MM.1S (cell line): Measurements from ENCODE around the gene SAMD13.

Source experiments
- DNase-seq: peaks from one replicate; pipeline ENCODE4 v3.0.0-alpha.2; 2015
- H2AFZ ChIP-seq: fragments of 300-600 bp; sonication (generic); 2 replicates; pipeline ENCODE4 v1.6.0; 2016; ENCODE audit warnings: antibody characterized with exemption, low read length
- H3F3A ChIP-seq: fragments of 300-600 bp; sonication (generic); 2 replicates; pipeline ENCODE4 v1.6.1; 2016; ENCODE audit warnings: mild to moderate bottlenecking, antibody characterized with exemption, low read length, moderate library complexity, mixed read lengths; ENCODE audit not compliant: insufficient read depth
- H3K27ac ChIP-seq: fragments of 300-600 bp; sonication (generic); 2 replicates; pipeline ENCODE4 v1.5.1; 2016; ENCODE audit warnings: mild to moderate bottlenecking, low read length
- H3K27me3 ChIP-seq: fragments of 300-600 bp; sonication (generic); replicated peaks from 2 replicates; pipeline ENCODE4 v1.6.0; 2016; ENCODE audit warnings: low read length; ENCODE audit not compliant: insufficient read depth
- H3K36me3 ChIP-seq: fragments of 300-600 bp; sonication (generic); replicated peaks from 2 replicates; pipeline ENCODE4 v1.6.1; 2016; ENCODE audit warnings: mild to moderate bottlenecking, low read length, mixed read lengths; ENCODE audit not compliant: insufficient read depth
- H3K4me1 ChIP-seq: fragments of 300-600 bp; sonication (generic); 2 replicates; pipeline ENCODE4 v1.6.1; 2016; ENCODE audit warnings: low read length, mixed read lengths
- H3K4me2 ChIP-seq: fragments of 300-600 bp; sonication (generic); 2 replicates; pipeline ENCODE4 v1.6.0; 2016; ENCODE audit warnings: low read depth, low read length
- H3K4me3 ChIP-seq: fragments of 300-600 bp; sonication (generic); 2 replicates; pipeline ENCODE4 v1.5.1; 2016; ENCODE audit warnings: low read length, mixed read lengths
- H3K79me2 ChIP-seq: fragments of 300-600 bp; sonication (generic); 2 replicates; pipeline ENCODE4 v1.6.1; 2016; ENCODE audit warnings: mixed run types, low read length, mixed read lengths
- H3K9ac ChIP-seq: fragments of 300-600 bp; sonication (generic); 2 replicates; pipeline ENCODE4 v1.6.1; 2016; ENCODE audit warnings: low read length, mixed read lengths
- H3K9me2 ChIP-seq: fragments of 300-600 bp; sonication (generic); replicated peaks from 2 replicates; pipeline ENCODE4 v1.6.1; 2016; ENCODE audit warnings: mild to moderate bottlenecking, low read length, mixed read lengths; ENCODE audit not compliant: insufficient read depth
- H3K9me3 ChIP-seq: fragments of 300-600 bp; sonication (generic); replicated peaks from 2 replicates; pipeline ENCODE4 v1.6.1; 2016; ENCODE audit warnings: mild to moderate bottlenecking, low read length, mixed read lengths; ENCODE audit not compliant: insufficient read depth
- H4K20me1 ChIP-seq: fragments of 300-600 bp; sonication (generic); 2 replicates; pipeline ENCODE4 v1.6.1; 2016; ENCODE audit warnings: mild to moderate bottlenecking, low read length, moderate library complexity, mixed read lengths; ENCODE audit not compliant: insufficient read depth
- CTCF ChIP-seq: fragments of 300-600 bp; sonication (generic); IDR thresholded peaks from 2 replicates; pipeline ENCODE4 v1.5.1; 2016; ENCODE audit warnings: antibody characterized with exemption, low read length, mixed read lengths
- EZH2 ChIP-seq: fragments of 300-600 bp; sonication (generic); optimal IDR thresholded peaks from 2 replicates; pipeline ENCODE3; 2017; ENCODE audit warnings: low read depth, mild to moderate bottlenecking, antibody characterized with exemption, low read length, mixed read lengths
- EZH2phosphoT487 ChIP-seq: fragments of 300-600 bp; sonication (generic); IDR thresholded peaks from 2 replicates; pipeline ENCODE4 v1.6.1; 2018; ENCODE audit warnings: antibody characterized with exemption, low read length

Gene SAMD13

GRCh38 chr1:84350550-84350949 is 49.0 kb downstream of the SAMD13 start:
- H3K4me2 ChIP-seq = no peak overlapping the region
- H3K79me2 ChIP-seq = no peaks in the 10 kb centered on the region
- DNase-seq = no peak
- H3K9ac ChIP-seq = no peak overlapping the region
- H3F3A ChIP-seq = no peaks in the 10 kb centered on the region
- H3K9me3 ChIP-seq = no peaks in the 10 kb centered on the region
- no peak for TF ChIP-seq EZH2phosphoT487
- TF ChIP-seq CTCF = no peak
- no peak for TF ChIP-seq EZH2
- no peak overlapping the region for H2AFZ ChIP-seq
- no peaks in the 10 kb centered on the region for H3K36me3 ChIP-seq
- H3K27ac ChIP-seq = no peak overlapping the region
- H3K4me1 ChIP-seq = no peaks in the 10 kb centered on the region
- H3K9me2 ChIP-seq = no peaks in the 10 kb centered on the region
- no peaks in the 10 kb centered on the region for H4K20me1 ChIP-seq
- no peaks in the 10 kb centered on the region for H3K27me3 ChIP-seq
- no peak overlapping the region for H3K4me3 ChIP-seq

GRCh38 chr1:84352298-84353106 is 51.0 kb downstream of the SAMD13 start:
- Histone ChIP-seq H3K27ac (no peak overlapping the region), H3K4me1 (no peaks in the 10 kb centered on the region), H3K36me3 (no peaks in the 10 kb centered on the region), H3K79me2 (no peaks in the 10 kb centered on the region), H3K4me3 (no peak overlapping the region), H3K9me2 (no peaks in the 10 kb centered on the region), H4K20me1 (no peaks in the 10 kb centered on the region), H2AFZ (no peak overlapping the region), H3K4me2 (no peak overlapping the region), H3F3A (no peaks in the 10 kb centered on the region), H3K9ac (no peak overlapping the region), H3K9me3 (no peaks in the 10 kb centered on the region), H3K27me3 (no peaks in the 10 kb centered on the region)
- no peak for DNase-seq
- no peak for TF ChIP-seq EZH2phosphoT487

- TF ChIP-seq EZH2phosphoT487 = no peak
- H3K4me3 ChIP-seq = no peak overlapping the region
- H3K9me3 ChIP-seq = no peaks in the 10 kb centered on the region
- no peak overlapping the region for H2AFZ ChIP-seq
- no peaks in the 10 kb centered on the region for H4K20me1 ChIP-seq
- DNase-seq = no peak
- no peak overlapping the region for H3K9ac ChIP-seq
- no peaks in the 10 kb centered on the region for H3F3A ChIP-seq
- no peak overlapping the region for H3K27ac ChIP-seq
- no peaks in the 10 kb centered on the region for H3K4me1 ChIP-seq
- no peaks in the 10 kb centered on the region for H3K27me3 ChIP-seq
- no peak overlapping the region for H3K4me2 ChIP-seq
- no peaks in the 10 kb centered on the region for H3K9me2 ChIP-seq
- H3K79me2 ChIP-seq = no peaks in the 10 kb centered on the region
- H3K36me3 ChIP-seq = no peaks in the 10 kb centered on the region
Measured at GRCh38 chr1:84353695-84354094, 52.2 kb downstream of the SAMD13 start.

DNA sequence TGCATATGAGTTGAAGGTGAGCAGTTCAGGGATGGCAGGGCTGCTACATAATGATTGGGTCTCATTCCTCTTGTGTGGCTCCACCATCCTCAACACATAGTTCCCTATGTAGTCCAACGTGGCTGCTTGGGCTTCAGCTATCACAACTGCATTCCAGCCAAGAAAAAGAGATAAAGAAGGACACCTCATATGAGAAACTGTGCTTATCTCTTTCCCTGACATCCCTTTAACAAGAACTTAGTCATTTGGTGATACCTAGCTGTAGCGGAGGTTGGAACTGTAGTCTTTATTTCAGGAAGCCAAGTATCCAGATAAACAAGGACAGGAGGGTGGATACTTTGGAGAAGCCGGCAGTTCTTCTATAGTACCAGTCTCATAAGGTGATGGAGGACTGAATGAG is 54.0 kb downstream of the SAMD13 start:
- Histone ChIP-seq H3K79me2 (no peaks in the 10 kb centered on the region), H3K9me3 (no peaks in the 10 kb centered on the region), H4K20me1 (no peaks in the 10 kb centered on the region), H3K4me3 (no peak overlapping the region), H3K4me1 (no peaks in the 10 kb centered on the region), H3K9ac (no peak overlapping the region), H3K4me2 (no peak overlapping the region), H3K9me2 (no peaks in the 10 kb centered on the region), H3K27ac (no peak overlapping the region), H3K27me3 (no peaks in the 10 kb centered on the region), H2AFZ (no peak overlapping the region), H3K36me3 (no peaks in the 10 kb centered on the region), H3F3A (no peaks in the 10 kb centered on the region)
- TF ChIP-seq CTCF (no peak), EZH2 (no peak), EZH2phosphoT487 (no peak)
- DNase-seq = no peak
